ENCODE data around the gene BICC1.

BICC1 gene

GRCh38 chr10:58556516-58557165 is 44.0 kb downstream of the BICC1 start:
- TF ChIP-seq SPI1 (IDR thresholded peaks at IDR 0.05; ENCODE audit: borderline replicate concordance, low read depth), result no peak
- TF ChIP-seq, protein P1, sequence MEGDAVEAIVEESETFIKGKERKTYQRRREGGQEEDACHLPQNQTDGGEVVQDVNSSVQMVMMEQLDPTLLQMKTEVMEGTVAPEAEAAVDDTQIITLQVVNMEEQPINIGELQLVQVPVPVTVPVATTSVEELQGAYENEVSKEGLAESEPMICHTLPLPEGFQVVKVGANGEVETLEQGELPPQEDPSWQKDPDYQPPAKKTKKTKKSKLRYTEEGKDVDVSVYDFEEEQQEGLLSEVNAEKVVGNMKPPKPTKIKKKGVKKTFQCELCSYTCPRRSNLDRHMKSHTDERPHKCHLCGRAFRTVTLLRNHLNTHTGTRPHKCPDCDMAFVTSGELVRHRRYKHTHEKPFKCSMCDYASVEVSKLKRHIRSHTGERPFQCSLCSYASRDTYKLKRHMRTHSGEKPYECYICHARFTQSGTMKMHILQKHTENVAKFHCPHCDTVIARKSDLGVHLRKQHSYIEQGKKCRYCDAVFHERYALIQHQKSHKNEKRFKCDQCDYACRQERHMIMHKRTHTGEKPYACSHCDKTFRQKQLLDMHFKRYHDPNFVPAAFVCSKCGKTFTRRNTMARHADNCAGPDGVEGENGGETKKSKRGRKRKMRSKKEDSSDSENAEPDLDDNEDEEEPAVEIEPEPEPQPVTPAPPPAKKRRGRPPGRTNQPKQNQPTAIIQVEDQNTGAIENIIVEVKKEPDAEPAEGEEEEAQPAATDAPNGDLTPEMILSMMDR (IDR thresholded peaks at IDR 0.05; ENCODE audit: insufficient read depth, low read length), result no peak
- no peak for TF ChIP-seq POLR2AphosphoS5 (IDR thresholded peaks at IDR 0.05; ENCODE audit: low read depth)
- TF ChIP-seq, protein P2, sequence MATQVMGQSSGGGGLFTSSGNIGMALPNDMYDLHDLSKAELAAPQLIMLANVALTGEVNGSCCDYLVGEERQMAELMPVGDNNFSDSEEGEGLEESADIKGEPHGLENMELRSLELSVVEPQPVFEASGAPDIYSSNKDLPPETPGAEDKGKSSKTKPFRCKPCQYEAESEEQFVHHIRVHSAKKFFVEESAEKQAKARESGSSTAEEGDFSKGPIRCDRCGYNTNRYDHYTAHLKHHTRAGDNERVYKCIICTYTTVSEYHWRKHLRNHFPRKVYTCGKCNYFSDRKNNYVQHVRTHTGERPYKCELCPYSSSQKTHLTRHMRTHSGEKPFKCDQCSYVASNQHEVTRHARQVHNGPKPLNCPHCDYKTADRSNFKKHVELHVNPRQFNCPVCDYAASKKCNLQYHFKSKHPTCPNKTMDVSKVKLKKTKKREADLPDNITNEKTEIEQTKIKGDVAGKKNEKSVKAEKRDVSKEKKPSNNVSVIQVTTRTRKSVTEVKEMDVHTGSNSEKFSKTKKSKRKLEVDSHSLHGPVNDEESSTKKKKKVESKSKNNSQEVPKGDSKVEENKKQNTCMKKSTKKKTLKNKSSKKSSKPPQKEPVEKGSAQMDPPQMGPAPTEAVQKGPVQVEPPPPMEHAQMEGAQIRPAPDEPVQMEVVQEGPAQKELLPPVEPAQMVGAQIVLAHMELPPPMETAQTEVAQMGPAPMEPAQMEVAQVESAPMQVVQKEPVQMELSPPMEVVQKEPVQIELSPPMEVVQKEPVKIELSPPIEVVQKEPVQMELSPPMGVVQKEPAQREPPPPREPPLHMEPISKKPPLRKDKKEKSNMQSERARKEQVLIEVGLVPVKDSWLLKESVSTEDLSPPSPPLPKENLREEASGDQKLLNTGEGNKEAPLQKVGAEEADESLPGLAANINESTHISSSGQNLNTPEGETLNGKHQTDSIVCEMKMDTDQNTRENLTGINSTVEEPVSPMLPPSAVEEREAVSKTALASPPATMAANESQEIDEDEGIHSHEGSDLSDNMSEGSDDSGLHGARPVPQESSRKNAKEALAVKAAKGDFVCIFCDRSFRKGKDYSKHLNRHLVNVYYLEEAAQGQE (IDR thresholded peaks at IDR 0.05; ENCODE audit: insufficient replicate concordance, low read depth), result no peak
- TF ChIP-seq GABPA (IDR thresholded peaks at IDR 0.05; ENCODE audit: low read depth), result no peak
- H3K27ac ChIP-seq (replicated peaks), result no peak overlapping the region

DNA sequence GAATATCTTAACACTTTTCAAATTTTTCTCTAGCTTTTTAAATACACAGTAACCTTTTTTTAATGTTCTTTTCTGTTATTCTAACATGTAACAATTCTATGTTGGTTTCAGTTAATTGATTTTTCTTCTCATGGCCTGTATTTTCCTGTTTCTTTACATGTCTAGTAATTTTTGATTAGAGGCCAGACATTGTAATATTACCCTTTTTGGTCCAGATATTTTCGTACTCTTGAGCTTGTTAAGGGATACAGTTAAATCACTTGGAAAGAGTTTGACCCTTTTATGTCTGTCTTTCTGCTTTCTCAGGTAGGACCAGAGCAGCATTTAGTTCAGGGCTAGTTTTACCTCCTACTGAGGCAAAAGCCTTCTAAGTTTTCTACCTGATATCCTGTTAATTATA is 45.0 kb downstream of the BICC1 start:
- Histone ChIP-seq H3K27me3 (ENCODE audit: insufficient read depth, poor library complexity, severe bottlenecking) (no peaks in the 10 kb centered on the region), H3K27ac (replicated peaks) (no peak overlapping the region), H3K4me3 (replicated peaks; ENCODE audit: insufficient read depth, low read length) (no peak overlapping the region)
- DNase-seq (ENCODE audit: low read depth in 1 of 2, low spot score in 1 of 2), result no peak
- TF ChIP-seq GABPA (IDR thresholded peaks at IDR 0.05; ENCODE audit: low read depth), result no peak
- TF ChIP-seq SPI1 (IDR thresholded peaks at IDR 0.05; ENCODE audit: borderline replicate concordance, low read depth), result no peak
- TF ChIP-seq, protein P1 (IDR thresholded peaks at IDR 0.05; ENCODE audit: insufficient read depth, low read length), result no peak
- no peak for TF ChIP-seq POLR2AphosphoS5 (IDR thresholded peaks at IDR 0.05; ENCODE audit: low read depth)

More at GRCh38 chr10:58556516-58557165, 44.0 kb downstream of the BICC1 start:
- H3K27me3 ChIP-seq (ENCODE audit: insufficient read depth, poor library complexity, severe bottlenecking), result no peaks in the 10 kb centered on the region
- DNase-seq (ENCODE audit: low read depth in 1 of 2, low spot score in 1 of 2), result no peak
- no peak overlapping the region for H3K4me3 ChIP-seq (replicated peaks; ENCODE audit: insufficient read depth, low read length)

DNA sequence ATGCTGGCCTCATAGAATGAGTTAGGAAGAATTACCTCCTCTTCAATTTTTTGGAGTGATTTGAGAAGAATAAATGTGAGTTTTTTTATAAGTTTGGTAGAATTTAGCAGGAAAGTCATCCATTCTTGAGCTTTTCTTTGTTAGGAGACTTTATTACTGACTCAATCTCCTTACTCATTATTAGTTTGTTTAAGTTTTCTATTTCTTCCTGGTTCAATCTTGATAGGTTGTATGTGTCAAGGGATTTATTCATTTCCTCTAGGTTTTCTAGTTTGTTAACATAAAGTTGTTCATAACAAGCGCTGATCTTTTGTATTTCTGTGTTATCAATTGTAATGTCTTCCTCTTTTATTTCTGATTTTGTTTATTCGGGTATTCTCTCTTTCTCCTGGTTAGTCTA is 47.4 kb downstream of the BICC1 start:
- TF ChIP-seq SPI1 (IDR thresholded peaks at IDR 0.05; ENCODE audit: borderline replicate concordance, low read depth), result no peak
- TF ChIP-seq, protein P2 (IDR thresholded peaks at IDR 0.05; ENCODE audit: insufficient replicate concordance, low read depth), result no peak
- no peak overlapping the region for H3K4me3 ChIP-seq (replicated peaks; ENCODE audit: insufficient read depth, low read length)
- DNase-seq (ENCODE audit: low read depth in 1 of 2, low spot score in 1 of 2), result no peak
- H3K27me3 ChIP-seq (ENCODE audit: insufficient read depth, poor library complexity, severe bottlenecking), result no peaks in the 10 kb centered on the region
- no peak overlapping the region for H3K27ac ChIP-seq (replicated peaks)

DNA sequence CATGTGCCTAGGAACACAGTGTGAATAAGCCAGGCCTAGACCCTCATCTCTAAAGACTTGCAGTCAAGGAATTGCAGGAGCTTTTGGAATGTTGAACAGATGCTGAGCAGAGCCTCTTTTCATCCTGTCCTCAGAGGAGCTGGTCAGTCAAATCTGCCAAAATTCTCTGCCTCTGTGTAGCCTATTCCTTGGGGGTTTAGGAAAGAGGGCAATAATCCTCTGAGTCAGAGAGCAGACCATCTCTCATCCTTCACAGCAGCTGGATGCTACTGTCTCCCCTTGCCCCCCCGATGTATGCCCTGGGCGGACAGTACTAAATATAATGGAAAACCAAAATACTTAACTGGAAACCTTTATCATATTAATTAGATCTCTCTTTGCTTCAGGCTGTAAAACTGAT is 52.6 kb downstream of the BICC1 start:
- H3K4me3 ChIP-seq (replicated peaks; ENCODE audit: insufficient read depth, low read length), result no peak overlapping the region
- no peaks in the 10 kb centered on the region for H3K27me3 ChIP-seq (ENCODE audit: insufficient read depth, poor library complexity, severe bottlenecking)
- no peak overlapping the region for H3K27ac ChIP-seq (replicated peaks)
- DNase-seq (ENCODE audit: low read depth in 1 of 2, low spot score in 1 of 2), result no peak
- TF ChIP-seq, protein P1 (IDR thresholded peaks at IDR 0.05; ENCODE audit: insufficient read depth, low read length), result no peak
- no peak for TF ChIP-seq GABPA (IDR thresholded peaks at IDR 0.05; ENCODE audit: low read depth)
- TF ChIP-seq, protein P2 (IDR thresholded peaks at IDR 0.05; ENCODE audit: insufficient replicate concordance, low read depth), result no peak
- TF ChIP-seq POLR2AphosphoS5 (IDR thresholded peaks at IDR 0.05; ENCODE audit: low read depth), result no peak
- TF ChIP-seq SPI1 (IDR thresholded peaks at IDR 0.05; ENCODE audit: borderline replicate concordance, low read depth), result no peak

Data from HL-60 (cell line).